HepG2 (cell line): ENCODE data around the gene SLC1A4. TPM values are rescaled to one million over a fixed set of nuclear protein-coding genes. Genes with fewer than 3 reads are reported as not detected.

ENCODE experiments used
- CBX2 ChIP-seq, 2 experiments: fragments of 200-600 bp in 1 of 2; sonication (generic); formaldehyde crosslinking in 1 of 2; IDR thresholded peaks; 2 replicates each; pipeline versions ENCODE4 v1.7.0 to v1.8.1; 2018 to 2022; ENCODE audit warnings: low read depth in 2 of 2, low read length in 1 of 2, mild to moderate bottlenecking in 1 of 2, missing genetic modification reagents in 1 of 2
- CENPT ChIP-seq: sonication (generic); formaldehyde crosslinking; IDR thresholded peaks from 2 replicates; pipeline ENCODE4 v1.8.0; 2022; ENCODE audit warnings: low read depth, mild to moderate bottlenecking, moderate library complexity, missing genetic modification reagents
- FOXK2 ChIP-seq: fragments of 450-650 bp; IDR thresholded peaks from 2 replicates; pipeline ENCODE4 v1.6.1; 2016
- GTF3A ChIP-seq: sonication (generic); formaldehyde crosslinking; conservative IDR thresholded peaks from 2 replicates; pipeline ENCODE4 v1.4.0; 2020; ENCODE audit warnings: mild to moderate bottlenecking, missing genetic modification reagents
- JUND ChIP-seq: sonication (generic); formaldehyde crosslinking; IDR thresholded peaks from 2 replicates; pipeline ENCODE4 v1.8.0; 2022; ENCODE audit warnings: mild to moderate bottlenecking, missing genetic modification reagents
- PITX1 ChIP-seq: sonication (generic); formaldehyde crosslinking; IDR thresholded peaks from 2 replicates; pipeline ENCODE4 v1.5.1; 2020; ENCODE audit warnings: mild to moderate bottlenecking, missing genetic modification reagents
- RFXANK ChIP-seq: IDR thresholded peaks from 2 replicates; pipeline ENCODE4 v1.6.1; 2016
- SIX4 ChIP-seq: sonication (generic); formaldehyde crosslinking; IDR thresholded peaks from 2 replicates; pipeline ENCODE4 v1.4.0; 2020; ENCODE audit warnings: missing genetic modification reagents
- SNRNP70 ChIP-seq: fragments of 200-400 bp; formaldehyde crosslinking; IDR thresholded peaks from 2 replicates; pipeline ENCODE4 v1.6.1; 2017; ENCODE audit warnings: mild to moderate bottlenecking, low read depth, low read length, moderate library complexity
- SYNCRIP ChIP-seq: fragments of 200-400 bp; formaldehyde crosslinking; IDR thresholded peaks from 2 replicates; pipeline ENCODE4 v1.6.1; 2018; ENCODE audit warnings: mild to moderate bottlenecking, low read depth, low read length; ENCODE audit not compliant: insufficient read depth
- THYN1 ChIP-seq: sonication (generic); formaldehyde crosslinking; IDR thresholded peaks from 2 replicates; pipeline ENCODE4 v1.8.1; 2023; ENCODE audit warnings: low read depth, mild to moderate bottlenecking, moderate library complexity, missing genetic modification reagents, borderline replicate concordance
- ZNF598 ChIP-seq: sonication (generic); formaldehyde crosslinking; IDR thresholded peaks from 2 replicates; pipeline ENCODE4 v1.5.1; 2020; ENCODE audit warnings: mild to moderate bottlenecking, missing genetic modification reagents, borderline replicate concordance
- ZNF83 ChIP-seq: sonication (generic); formaldehyde crosslinking; IDR thresholded peaks from 2 replicates; pipeline ENCODE4 v1.4.0; 2020; ENCODE audit warnings: missing genetic modification reagents, mild to moderate bottlenecking, borderline replicate concordance
- ZSCAN31 ChIP-seq: sonication (generic); formaldehyde crosslinking; IDR thresholded peaks from 2 replicates; pipeline ENCODE4 v1.5.0; 2020; ENCODE audit warnings: low read depth, mild to moderate bottlenecking, missing genetic modification reagents
- polyA plus RNA-seq, 8 experiments: library from polyadenylated mRNA; depleted of rRNA in 3 of 8; stranded (reverse) in 7 of 8; unstranded in 1 of 8; fragments of >200 nt; fragmentation: Illumina TruSeq in 4 of 8; extraction: Trizol in 4 of 8; gene quantifications; 2 replicates each; pipeline versions ENCODE4 v1.2.1 to v1.2.3, GENCODE V29; 2011 to 2016; ENCODE audit warnings: low read depth in 4 of 8, missing spikeins in 1 of 8, mixed read lengths in 1 of 8; ENCODE audit not compliant: insufficient read depth in 1 of 8
- total RNA-seq, 5 experiments: library from RNA; depleted of rRNA; stranded (reverse); fragments of >200 nt; fragmentation: Illumina TruSeq; extraction: Trizol; gene quantifications; 2 replicates each; pipeline ENCODE4 v1.2.3, GENCODE V29; 2016; ENCODE audit warnings: low read depth in 1 of 5
- TF ChIP-seq, protein P1 (sequence below), 2 experiments: sonication (generic) in 1 of 2; formaldehyde crosslinking in 1 of 2; IDR thresholded peaks; 2 replicates each; pipeline versions ENCODE4 v1.5.1 to v1.6.1; 2011 to 2020; ENCODE audit warnings: borderline replicate concordance in 1 of 2, low read depth in 1 of 2, low read length in 1 of 2, mild to moderate bottlenecking in 1 of 2, missing genetic modification reagents in 1 of 2, moderate library complexity in 1 of 2
- TF ChIP-seq, protein P2 (sequence below): sonication (generic); formaldehyde crosslinking; IDR thresholded peaks from 2 replicates; pipeline ENCODE4 v1.4.0; 2020; ENCODE audit warnings: mild to moderate bottlenecking, missing genetic modification reagents
- TF ChIP-seq, protein P3 (sequence below): sonication (generic); formaldehyde crosslinking; IDR thresholded peaks from 2 replicates; pipeline ENCODE4 v1.5.0; 2020; ENCODE audit warnings: mild to moderate bottlenecking, missing genetic modification reagents, moderate library complexity
- TF ChIP-seq, protein P4 (sequence below): sonication (generic); formaldehyde crosslinking; IDR thresholded peaks from 2 replicates; pipeline ENCODE4 v1.8.1; 2022; ENCODE audit warnings: low read depth, mild to moderate bottlenecking, missing genetic modification reagents
- TF ChIP-seq, protein P5 (sequence below): sonication (generic); formaldehyde crosslinking; IDR thresholded peaks from 2 replicates; pipeline ENCODE4 v1.4.0; 2020; ENCODE audit warnings: mild to moderate bottlenecking, low read depth, missing genetic modification reagents

SLC1A4 gene
- total and polyA plus RNA-seq, 2 of the 13 experiments (the other 11 are each of a cell fraction or from before 2014, with no cell fraction given), result 21.0 to 39.6 TPM

DNA sequence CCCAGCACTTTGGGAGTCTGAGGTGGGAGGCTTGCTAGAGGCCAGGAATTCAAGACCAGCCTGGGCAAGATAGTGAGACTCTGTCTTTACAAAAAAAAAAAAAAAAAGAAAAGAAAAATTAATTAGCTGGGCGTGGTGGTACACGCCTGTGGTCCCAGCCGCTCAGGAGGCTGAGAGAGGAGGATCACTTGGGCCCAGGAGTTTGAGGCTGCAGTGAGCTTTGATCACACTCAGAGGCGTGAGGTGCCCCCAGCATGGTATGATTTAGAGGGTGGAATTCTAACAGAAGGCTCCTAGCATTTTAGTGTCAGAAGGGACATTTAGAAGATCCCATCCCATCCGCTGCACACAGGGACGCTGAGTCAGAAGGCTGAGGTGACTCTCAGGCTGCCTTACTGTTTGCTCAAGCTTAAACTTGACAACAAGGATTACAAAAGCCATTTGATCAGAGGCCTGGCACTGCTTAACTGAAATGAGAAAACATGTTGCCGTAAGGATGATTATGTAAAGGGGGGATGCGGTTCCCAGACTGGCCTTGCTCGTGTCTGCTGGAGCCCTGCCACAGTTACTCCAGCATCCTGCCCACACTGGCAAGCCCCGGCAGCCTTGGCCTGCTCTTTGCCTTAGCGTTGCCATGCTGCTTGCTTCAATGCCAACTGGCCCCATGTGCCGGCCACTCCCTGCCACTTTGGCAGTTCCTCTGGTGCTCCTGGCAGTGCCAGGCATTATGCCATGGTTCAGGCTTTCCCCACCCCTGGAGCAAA lies 45.6 kb upstream of the SLC1A4 start (continued):
- TF ChIP-seq, protein P1, sequence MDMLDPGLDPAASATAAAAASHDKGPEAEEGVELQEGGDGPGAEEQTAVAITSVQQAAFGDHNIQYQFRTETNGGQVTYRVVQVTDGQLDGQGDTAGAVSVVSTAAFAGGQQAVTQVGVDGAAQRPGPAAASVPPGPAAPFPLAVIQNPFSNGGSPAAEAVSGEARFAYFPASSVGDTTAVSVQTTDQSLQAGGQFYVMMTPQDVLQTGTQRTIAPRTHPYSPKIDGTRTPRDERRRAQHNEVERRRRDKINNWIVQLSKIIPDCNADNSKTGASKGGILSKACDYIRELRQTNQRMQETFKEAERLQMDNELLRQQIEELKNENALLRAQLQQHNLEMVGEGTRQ (IDR thresholded peaks at IDR 0.05; ENCODE audit: low read depth, low read length), result no peak
- TF ChIP-seq, protein P1 (CRISPR knock-in tag; IDR thresholded peaks at IDR 0.05; ENCODE audit: borderline replicate concordance), result no peak
- TF ChIP-seq SIX4 (CRISPR knock-in tag) (no peak; the same call in none of the 2 replicates), THYN1 (CRISPR knock-in tag) (no peak), CBX2 (IDR thresholded peaks at IDR 0.05; ENCODE audit: low read depth, low read length) (no peak), CBX2 (CRISPR knock-in tag; IDR thresholded peaks at IDR 0.05; ENCODE audit: low read depth) (no peak), PITX1 (peak; percentile 97), SYNCRIP (no peak), FOXK2 (no peak), JUND (no peak), CENPT (CRISPR knock-in tag) (no peak), SNRNP70 (no peak), ZNF598 (no peak), ZSCAN31 (no peak), ZNF83 (CRISPR knock-in tag) (no peak), GTF3A (CRISPR knock-in tag) (no peak), RFXANK (no peak)
- TF ChIP-seq, protein P2, sequence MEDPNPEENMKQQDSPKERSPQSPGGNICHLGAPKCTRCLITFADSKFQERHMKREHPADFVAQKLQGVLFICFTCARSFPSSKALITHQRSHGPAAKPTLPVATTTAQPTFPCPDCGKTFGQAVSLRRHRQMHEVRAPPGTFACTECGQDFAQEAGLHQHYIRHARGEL (CRISPR knock-in tag), result no peak
- TF ChIP-seq, protein P3, sequence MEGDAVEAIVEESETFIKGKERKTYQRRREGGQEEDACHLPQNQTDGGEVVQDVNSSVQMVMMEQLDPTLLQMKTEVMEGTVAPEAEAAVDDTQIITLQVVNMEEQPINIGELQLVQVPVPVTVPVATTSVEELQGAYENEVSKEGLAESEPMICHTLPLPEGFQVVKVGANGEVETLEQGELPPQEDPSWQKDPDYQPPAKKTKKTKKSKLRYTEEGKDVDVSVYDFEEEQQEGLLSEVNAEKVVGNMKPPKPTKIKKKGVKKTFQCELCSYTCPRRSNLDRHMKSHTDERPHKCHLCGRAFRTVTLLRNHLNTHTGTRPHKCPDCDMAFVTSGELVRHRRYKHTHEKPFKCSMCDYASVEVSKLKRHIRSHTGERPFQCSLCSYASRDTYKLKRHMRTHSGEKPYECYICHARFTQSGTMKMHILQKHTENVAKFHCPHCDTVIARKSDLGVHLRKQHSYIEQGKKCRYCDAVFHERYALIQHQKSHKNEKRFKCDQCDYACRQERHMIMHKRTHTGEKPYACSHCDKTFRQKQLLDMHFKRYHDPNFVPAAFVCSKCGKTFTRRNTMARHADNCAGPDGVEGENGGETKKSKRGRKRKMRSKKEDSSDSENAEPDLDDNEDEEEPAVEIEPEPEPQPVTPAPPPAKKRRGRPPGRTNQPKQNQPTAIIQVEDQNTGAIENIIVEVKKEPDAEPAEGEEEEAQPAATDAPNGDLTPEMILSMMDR (CRISPR knock-in tag), result no peak
- TF ChIP-seq, protein P4, sequence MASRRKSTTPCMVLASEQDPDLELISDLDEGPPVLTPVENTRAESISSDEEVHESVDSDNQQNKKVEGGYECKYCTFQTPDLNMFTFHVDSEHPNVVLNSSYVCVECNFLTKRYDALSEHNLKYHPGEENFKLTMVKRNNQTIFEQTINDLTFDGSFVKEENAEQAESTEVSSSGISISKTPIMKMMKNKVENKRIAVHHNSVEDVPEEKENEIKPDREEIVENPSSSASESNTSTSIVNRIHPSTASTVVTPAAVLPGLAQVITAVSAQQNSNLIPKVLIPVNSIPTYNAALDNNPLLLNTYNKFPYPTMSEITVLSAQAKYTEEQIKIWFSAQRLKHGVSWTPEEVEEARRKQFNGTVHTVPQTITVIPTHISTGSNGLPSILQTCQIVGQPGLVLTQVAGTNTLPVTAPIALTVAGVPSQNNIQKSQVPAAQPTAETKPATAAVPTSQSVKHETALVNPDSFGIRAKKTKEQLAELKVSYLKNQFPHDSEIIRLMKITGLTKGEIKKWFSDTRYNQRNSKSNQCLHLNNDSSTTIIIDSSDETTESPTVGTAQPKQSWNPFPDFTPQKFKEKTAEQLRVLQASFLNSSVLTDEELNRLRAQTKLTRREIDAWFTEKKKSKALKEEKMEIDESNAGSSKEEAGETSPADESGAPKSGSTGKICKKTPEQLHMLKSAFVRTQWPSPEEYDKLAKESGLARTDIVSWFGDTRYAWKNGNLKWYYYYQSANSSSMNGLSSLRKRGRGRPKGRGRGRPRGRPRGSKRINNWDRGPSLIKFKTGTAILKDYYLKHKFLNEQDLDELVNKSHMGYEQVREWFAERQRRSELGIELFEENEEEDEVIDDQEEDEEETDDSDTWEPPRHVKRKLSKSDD (CRISPR knock-in tag), result no peak
- TF ChIP-seq, protein P5, sequence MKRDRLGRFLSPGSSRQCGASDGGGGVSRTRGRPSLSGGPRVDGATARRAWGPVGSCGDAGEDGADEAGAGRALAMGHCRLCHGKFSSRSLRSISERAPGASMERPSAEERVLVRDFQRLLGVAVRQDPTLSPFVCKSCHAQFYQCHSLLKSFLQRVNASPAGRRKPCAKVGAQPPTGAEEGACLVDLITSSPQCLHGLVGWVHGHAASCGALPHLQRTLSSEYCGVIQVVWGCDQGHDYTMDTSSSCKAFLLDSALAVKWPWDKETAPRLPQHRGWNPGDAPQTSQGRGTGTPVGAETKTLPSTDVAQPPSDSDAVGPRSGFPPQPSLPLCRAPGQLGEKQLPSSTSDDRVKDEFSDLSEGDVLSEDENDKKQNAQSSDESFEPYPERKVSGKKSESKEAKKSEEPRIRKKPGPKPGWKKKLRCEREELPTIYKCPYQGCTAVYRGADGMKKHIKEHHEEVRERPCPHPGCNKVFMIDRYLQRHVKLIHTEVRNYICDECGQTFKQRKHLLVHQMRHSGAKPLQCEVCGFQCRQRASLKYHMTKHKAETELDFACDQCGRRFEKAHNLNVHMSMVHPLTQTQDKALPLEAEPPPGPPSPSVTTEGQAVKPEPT (CRISPR knock-in tag), result no peak
